IPS-NIHi7 (cell line): ENCODE results near the gene ERC2.
"Not testable (repeated sequence)": the region's sequence is repeated elsewhere in the genome, so short reads cannot be mapped to it uniquely, and the experiment has no call there.

ENCODE experiments used
- DNase-seq: peaks from one replicate; pipeline ENCODE4 v3.0.0; 2012; ENCODE audit warnings: mixed read lengths; ENCODE audit errors: extremely low spot score

Gene ERC2

GRCh38 chr3:56468184-56469106 lies at the start of gene ERC2:
TSS of gene ERC2 (minus strand) at chr3:56468467.
- peak; percentile 96 for DNase-seq

GRCh38 chr3:56502738-56503137 lies 34.5 kb upstream of the ERC2 start:
- DNase-seq: no peak

- DNase-seq: not testable (repeated sequence)
Observed at GRCh38 chr3:56496376-56496775, 28.1 kb upstream of the ERC2 start.

- peak; percentile 95 for DNase-seq
Observed at GRCh38 chr3:56494679-56495322, 26.5 kb upstream of the ERC2 start.

- DNase-seq: no peak
Observed at GRCh38 chr3:56491566-56491965, 23.3 kb upstream of the ERC2 start.

- no peak for DNase-seq
Observed at GRCh38 chr3:56488812-56489600, 20.7 kb upstream of the ERC2 start.

- no peak for DNase-seq
Observed at GRCh38 chr3:56484525-56485032, 16.3 kb upstream of the ERC2 start.

GRCh38 chr3:56484122-56484521 lies 15.9 kb upstream of the ERC2 start:
- no peak for DNase-seq

- DNase-seq: no peak
Observed at GRCh38 chr3:56477646-56478045, 9.4 kb upstream of the ERC2 start.

- DNase-seq: no peak
Observed at GRCh38 chr3:56476771-56477170, 8.5 kb upstream of the ERC2 start.

GRCh38 chr3:56471771-56472170 lies 3.5 kb upstream of the ERC2 start:
- no peak for DNase-seq

GRCh38 chr3:56469141-56469540 lies 874 bp upstream of the ERC2 start:
- DNase-seq: no peak

- peak; percentile 29 for DNase-seq
Observed at GRCh38 chr3:56467801-56468183, 475 bp downstream of the ERC2 start.

- peak; percentile 95 for DNase-seq
Observed at GRCh38 chr3:56467108-56467507, 1.2 kb downstream of the ERC2 start.

- no peak for DNase-seq
Observed at GRCh38 chr3:56459719-56460118, 8.5 kb downstream of the ERC2 start.

- no peak for DNase-seq
Observed at GRCh38 chr3:56459104-56459496, 9.2 kb downstream of the ERC2 start.

- DNase-seq: no peak
Observed at GRCh38 chr3:56458496-56459103, 9.7 kb downstream of the ERC2 start.

- no peak for DNase-seq
Observed at GRCh38 chr3:56456117-56456516, 12.2 kb downstream of the ERC2 start.

GRCh38 chr3:56453011-56453410 lies 15.3 kb downstream of the ERC2 start:
- no peak for DNase-seq

GRCh38 chr3:56452085-56452484 lies 16.2 kb downstream of the ERC2 start:
- DNase-seq: no peak

- DNase-seq: no peak
Observed at GRCh38 chr3:56443372-56443771, 24.9 kb downstream of the ERC2 start.

- DNase-seq: no peak
Observed at GRCh38 chr3:56428667-56429066, 39.6 kb downstream of the ERC2 start.
